K562 (cell line): ENCODE results near the gene ZNF665.
A peak's percentile ranks its signal among the peaks of the same experiment; 100 is the strongest.
"Not testable (repeated sequence)": the region's sequence is repeated elsewhere in the genome, so short reads cannot be mapped to it uniquely, and the experiment has no call there.

Experiments
- ATF1 ChIP-seq, 2 experiments: fragments of 450-650 bp in 1 of 2; IDR thresholded peaks; 2 replicates each; pipeline ENCODE4 v1.6.1; 2016; ENCODE audit warnings: missing compliant biosample characterization in 1 of 2, missing genetic modification characterization in 1 of 2
- CTCF ChIP-seq, 3 experiments: IDR thresholded peaks in 2 of 3; conservative IDR thresholded peaks in 1 of 3; 2 replicates each; pipeline ENCODE4 v1.5.1; 2011 to 2012; ENCODE audit warnings: low read length in 3 of 3, mild to moderate bottlenecking in 3 of 3, control low read depth in 2 of 3, improper control_type of control experiment in 1 of 3, inconsistent platforms in 1 of 3, low read depth in 1 of 3, mixed read lengths in 1 of 3, moderate library complexity in 1 of 3; ENCODE audit not compliant: insufficient read depth in 2 of 3
- KDM1A ChIP-seq, 2 experiments: fragments of 450-650 bp; IDR thresholded peaks; 2 replicates each; pipeline ENCODE4 v1.6.1; 2016; ENCODE audit warnings: mild to moderate bottlenecking in 2 of 2
- NFYB ChIP-seq: IDR thresholded peaks from 2 replicates; pipeline ENCODE4 v1.6.1; 2011; ENCODE audit warnings: mild to moderate bottlenecking, moderate library complexity; ENCODE audit not compliant: insufficient read length; ENCODE audit errors: extremely low read depth

- peak in 1 of 3 experiments; percentile 1; a peak in 1 of 6 replicates for TF ChIP-seq CTCF (IDR thresholded peaks at IDR 0.05 in 2 of 3, conservative IDR thresholded peaks at IDR 0.05 in 1 of 3; ENCODE audit: insufficient read depth in 2 of 3, low read depth in 1 of 3, low read length in 3 of 3)
- not testable (repeated sequence) for TF ChIP-seq KDM1A (IDR thresholded peaks at IDR 0.05); ATF1 (CRISPR knock-in tag; IDR thresholded peaks at IDR 0.05); ATF1 (tag; IDR thresholded peaks at IDR 0.05); NFYB
Measured at GRCh38 chr19:53185155-53185882, 7.8 kb downstream of the ZNF665 start.
